Measurements from ENCODE around the gene CACFD1. TPM values are rescaled to one million over a fixed set of nuclear protein-coding genes. Genes with fewer than 3 reads are reported as not detected.

The CACFD1 gene
- total RNA-seq, 4 donors from 2014 or later, result 2.3 to 21.6 (median 5.2) TPM

GRCh38 chr9:133472753-133473378 lies 13.1 kb downstream of the CACFD1 start:
- Histone ChIP-seq H3K36me3 (no peaks in the 10 kb centered on the region), H3K27me3 (no peaks in the 10 kb centered on the region), H3K9me3 (no peaks in the 10 kb centered on the region), H3K27ac (no peak overlapping the region), H3K4me3 (no peak overlapping the region), H3K4me1 (no peaks in the 10 kb centered on the region)
- no peak for DNase-seq
- intact Hi-C loops (cut with DNase I; ENCODE audit: low total_unique reads), result no loop called here
- TF ChIP-seq POLR2A (IDR thresholded peaks at IDR 0.05) (no peak), CTCF (IDR thresholded peaks at IDR 0.05) (no peak)

GRCh38 chr9:133473743-133474142 lies 14.0 kb downstream of the CACFD1 start:
- Histone ChIP-seq H3K4me1 (peaks cover 0 to 4% of the 10 kb centered on the region in 2 donors), H3K27ac (no peak overlapping the region), H3K9me3 (no peaks in the 10 kb centered on the region), H3K36me3 (no peaks in the 10 kb centered on the region), H3K4me3 (no peak overlapping the region), H3K27me3 (no peaks in the 10 kb centered on the region)
- intact Hi-C loops (cut with DNase I; ENCODE audit: low total_unique reads), result no loop called here
- no peak for DNase-seq
- TF ChIP-seq POLR2A (IDR thresholded peaks at IDR 0.05) (no peak), CTCF (IDR thresholded peaks at IDR 0.05) (no peak)

- no peak overlapping the region for H3K4me3 ChIP-seq
- TF ChIP-seq POLR2A (IDR thresholded peaks at IDR 0.05) (no peak), CTCF (IDR thresholded peaks at IDR 0.05) (no peak)
- no peak for DNase-seq
- H3K9me3 ChIP-seq, result no peaks in the 10 kb centered on the region
- peaks cover 0 to 5% of the 10 kb centered on the region in 2 donors for H3K4me1 ChIP-seq
- H3K36me3 ChIP-seq, result no peaks in the 10 kb centered on the region
- H3K27me3 ChIP-seq, result no peaks in the 10 kb centered on the region
- no peak overlapping the region for H3K27ac ChIP-seq
- intact Hi-C loops (cut with DNase I; ENCODE audit: low total_unique reads), result no loop called here
Observed at GRCh38 chr9:133474215-133474614, 14.4 kb downstream of the CACFD1 start.

- intact Hi-C loops (cut with DNase I; ENCODE audit: low total_unique reads), result no loop called here
- Histone ChIP-seq H3K4me1 (peaks cover 0 to 5% of the 10 kb centered on the region in 2 donors), H3K27me3 (no peaks in the 10 kb centered on the region), H3K9me3 (no peaks in the 10 kb centered on the region), H3K27ac (no peak overlapping the region), H3K4me3 (no peak overlapping the region), H3K36me3 (no peaks in the 10 kb centered on the region)
- TF ChIP-seq CTCF (IDR thresholded peaks at IDR 0.05) (no peak), POLR2A (IDR thresholded peaks at IDR 0.05) (no peak)
- DNase-seq, result no peak
Observed at GRCh38 chr9:133474853-133475252, 15.1 kb downstream of the CACFD1 start.

- no peaks in the 10 kb centered on the region for H3K9me3 ChIP-seq
- H3K27me3 ChIP-seq, result no peaks in the 10 kb centered on the region
- H3K4me1 ChIP-seq, result peaks cover 0 to 5% of the 10 kb centered on the region in 2 donors
- intact Hi-C loops (cut with DNase I; ENCODE audit: low total_unique reads), result no loop called here
- TF ChIP-seq POLR2A (IDR thresholded peaks at IDR 0.05), result no peak
- no peak for TF ChIP-seq CTCF (IDR thresholded peaks at IDR 0.05)
- H3K4me3 ChIP-seq, result no peak overlapping the region
- H3K36me3 ChIP-seq, result no peaks in the 10 kb centered on the region
- H3K27ac ChIP-seq, result no peak overlapping the region
- no peak for DNase-seq
Observed at GRCh38 chr9:133475292-133476012, 15.7 kb downstream of the CACFD1 start.

Data from uterus (tissue), 4 donors.